CD14-positive monocyte (primary cell): ENCODE results near the gene BCAN. TPM values are rescaled to one million over a fixed set of nuclear protein-coding genes. Genes with fewer than 3 reads are reported as not detected.

ENCODE experiments used
- DNase-seq, 3 donors: peaks; one replicate each; pipeline ENCODE4 v3.0.0-alpha.2; 2011 to 2022
- H2AFZ ChIP-seq: 2 replicates; pipeline ENCODE4 v1.6.0; 2012; ENCODE audit warnings: mild to moderate bottlenecking, low read depth, low read length, inconsistent platforms; ENCODE audit not compliant: insufficient read depth, poor library complexity, severe bottlenecking
- H3K27ac ChIP-seq, 2 donors: 1 replicate in 1 of 2; 2 replicates in 1 of 2; pipeline ENCODE4 v1.5.1; 2012 to 2013; ENCODE audit warnings: low read length in 2 of 2, control low read depth in 1 of 2, inconsistent platforms in 1 of 2, low read depth in 1 of 2, mild to moderate bottlenecking in 1 of 2
- H3K27me3 ChIP-seq, 2 donors: one replicate each; pipeline versions ENCODE4 v1.6.0 to v1.6.1; 2011 to 2013; ENCODE audit warnings: low read length in 2 of 2; ENCODE audit not compliant: control insufficient read depth in 2 of 2, insufficient read depth in 2 of 2
- H3K36me3 ChIP-seq, 2 donors: replicated peaks in 1 of 2; 1 replicate in 1 of 2; 2 replicates in 1 of 2; pipeline versions ENCODE4 v1.5.1 to v1.6.1; 2012 to 2013; ENCODE audit warnings: low read length in 2 of 2, control low read depth in 1 of 2, inconsistent platforms in 1 of 2, mild to moderate bottlenecking in 1 of 2; ENCODE audit not compliant: insufficient read depth in 2 of 2, control insufficient read depth in 1 of 2
- H3K4me1 ChIP-seq, 2 donors: 1 replicate in 1 of 2; 2 replicates in 1 of 2; pipeline versions ENCODE4 v1.5.1 to v1.6.1; 2012 to 2013; ENCODE audit warnings: low read length in 2 of 2, control low read depth in 1 of 2, inconsistent platforms in 1 of 2, mild to moderate bottlenecking in 1 of 2, moderate library complexity in 1 of 2; ENCODE audit not compliant: insufficient read depth in 2 of 2, control insufficient read depth in 1 of 2
- H3K4me2 ChIP-seq: replicated peaks from 2 replicates; pipeline ENCODE3; 2012; ENCODE audit warnings: low read length, moderate library complexity, mild to moderate bottlenecking; ENCODE audit not compliant: poor library complexity, severe bottlenecking; ENCODE audit errors: extremely low read depth
- H3K4me3 ChIP-seq, 3 experiments: fragments of 200-600 bp in 1 of 3; sonication (generic) in 1 of 3; replicated peaks in 1 of 3; 1 replicate in 2 of 3; 2 replicates in 1 of 3; pipeline ENCODE4 v1.5.1; 2011 to 2013; ENCODE audit warnings: low read length in 3 of 3, mild to moderate bottlenecking in 3 of 3, control low read depth in 2 of 3, low read depth in 2 of 3, inconsistent platforms in 1 of 3, moderate library complexity in 1 of 3
- H3K79me2 ChIP-seq: 2 replicates; pipeline ENCODE4 v1.6.0; 2012; ENCODE audit warnings: mild to moderate bottlenecking, control low read depth, inconsistent platforms, low read length, moderate library complexity; ENCODE audit not compliant: insufficient read depth
- H3K9ac ChIP-seq: 2 replicates; pipeline ENCODE4 v1.6.0; 2017; ENCODE audit warnings: low read length, mild to moderate bottlenecking; ENCODE audit not compliant: insufficient read depth, poor library complexity, severe bottlenecking
- H3K9me3 ChIP-seq, 2 donors: replicated peaks in 1 of 2; 1 replicate in 1 of 2; 2 replicates in 1 of 2; pipeline versions ENCODE4 v1.5.1 to v1.6.1; 2012 to 2013; ENCODE audit warnings: low read length in 2 of 2, control low read depth in 1 of 2; ENCODE audit not compliant: control insufficient read depth in 1 of 2, insufficient read depth in 1 of 2
- H4K20me1 ChIP-seq: 2 replicates; pipeline ENCODE4 v1.6.0; 2012; ENCODE audit warnings: mild to moderate bottlenecking, low read length, control low read depth, moderate library complexity; ENCODE audit not compliant: insufficient read depth
- H3K27ac Mint-ChIP-seq, 7 donors: one replicate each; pipeline ENCODE4 v1.8.0; 2020; ENCODE audit warnings: mild to moderate bottlenecking in 7 of 7, mixed read lengths in 7 of 7, moderate library complexity in 6 of 7, inconsistent platforms in 2 of 7
- H3K27me3 Mint-ChIP-seq, 3 donors: one replicate each; pipeline ENCODE4 v1.8.0; 2021 to 2022; ENCODE audit warnings: low read depth in 3 of 3, mild to moderate bottlenecking in 3 of 3, mixed read lengths in 3 of 3, moderate library complexity in 3 of 3, inconsistent platforms in 1 of 3
- H3K36me3 Mint-ChIP-seq, 2 donors: one replicate each; pipeline ENCODE4 v1.8.0; 2020; ENCODE audit warnings: mixed read lengths in 2 of 2, inconsistent platforms in 1 of 2, mild to moderate bottlenecking in 1 of 2
- H3K4me1 Mint-ChIP-seq: one replicate; pipeline ENCODE4 v1.8.0; 2020; ENCODE audit warnings: mild to moderate bottlenecking, mixed read lengths
- H3K4me3 Mint-ChIP-seq, 2 donors: one replicate each; pipeline ENCODE4 v1.8.0; 2020; ENCODE audit warnings: mild to moderate bottlenecking in 2 of 2, mixed read lengths in 2 of 2, moderate library complexity in 1 of 2
- H3K9me3 Mint-ChIP-seq, 7 donors: one replicate each; pipeline ENCODE4 v1.8.0; 2020 to 2022; ENCODE audit warnings: mixed read lengths in 7 of 7, mild to moderate bottlenecking in 6 of 7, moderate library complexity in 6 of 7, inconsistent platforms in 2 of 7
- CTCF ChIP-seq: fragments of 200-600 bp; IDR thresholded peaks from one replicate; pipeline ENCODE4 v1.8.0; 2022; ENCODE audit warnings: antibody characterized with exemption, mild to moderate bottlenecking
- WGBS: methylation state at CpG from one replicate; pipeline ENCODE4 v1.1.5; 2013; ENCODE audit warnings: missing lambda C conversion rate; ENCODE audit not compliant: insufficient coverage; 5-methylcytosine and 5-hydroxymethylcytosine counted together
- intact Hi-C, 2 donors: fragments of 100-400 bp; cut with micrococcal nuclease; formaldehyde crosslinking; loops; one replicate each; pipeline versions ENCODE4 v1.15.0 to v1.15.1; 2023
- polyA plus RNA-seq, 3 donors: library from polyadenylated mRNA; depleted of rRNA in 1 of 3; unstranded in 2 of 3; stranded (reverse) in 1 of 3; fragments of 300-500 nt in 2 of 3; fragments of >200 nt in 1 of 3; fragmentation: Illumina TruSeq in 2 of 3; gene quantifications; 1 replicate in 2 of 3; 2 replicates in 1 of 3; pipeline ENCODE4 v1.2.3, GENCODE V29; 2012 to 2021

Gene BCAN
- polyA plus RNA-seq, 3 donors: not detected

- Histone ChIP-seq H3K36me3 (no peaks in the 10 kb centered on the region), H3K4me1 (peaks cover 2 to 10% of the 10 kb centered on the region in 2 donors), H2AFZ (no peak overlapping the region), H3K27ac (no peak overlapping the region), H3K79me2 (no peaks in the 10 kb centered on the region), H3K9ac (no peak overlapping the region), H4K20me1 (no peaks in the 10 kb centered on the region), H3K4me3 (no peak overlapping the region), H3K4me2 (no peak overlapping the region), H3K27me3 (peaks cover 33 to 61% of the 10 kb centered on the region in 2 donors), H3K9me3 (peaks cover 0 to 11% of the 10 kb centered on the region in 2 donors)
- 59% methylated on average over 6 of the region's 10 CpGs for WGBS
- H3K36me3 Mint-ChIP-seq: peaks cover 0 to 2% of the 10 kb centered on the region in 2 donors
- H3K27ac Mint-ChIP-seq: no peak overlapping the region
- H3K4me1 Mint-ChIP-seq: peaks cover 24% of the 10 kb centered on the region
- H3K27me3 Mint-ChIP-seq: peaks cover 61 to 78% (median 73%) of the 10 kb centered on the region in 3 donors
- intact Hi-C loops: loop anchor here (10.0 kb wide), 2 partner anchors 164 to 194 kb away; partner anchors contain the start of gene INSRR (in 1 of the 2)
- peak overlapping the region in 1 of 2 donors; percentile 76 for H3K4me3 Mint-ChIP-seq
- no peak for TF ChIP-seq CTCF
- no peak for DNase-seq
- H3K9me3 Mint-ChIP-seq: peaks cover 0 to 15% (median 7%) of the 10 kb centered on the region in 7 donors
Measured at GRCh38 chr1:156691191-156691590, 49.3 kb downstream of the BCAN start.

GRCh38 chr1:156691665-156692440 is 49.9 kb downstream of the BCAN start:
- H3K4me1 ChIP-seq: peaks cover 2 to 10% of the 10 kb centered on the region in 2 donors
- TF ChIP-seq CTCF: no peak
- H3K4me3 ChIP-seq: no peak overlapping the region
- no peaks in the 10 kb centered on the region for H3K36me3 ChIP-seq
- peaks cover 24% of the 10 kb centered on the region for H3K4me1 Mint-ChIP-seq
- H3K9me3 Mint-ChIP-seq: peaks cover 0 to 15% (median 7%) of the 10 kb centered on the region in 7 donors
- H3K27me3 ChIP-seq: peaks cover 33 to 61% of the 10 kb centered on the region in 2 donors
- peaks cover 0 to 2% of the 10 kb centered on the region in 2 donors for H3K36me3 Mint-ChIP-seq
- peak overlapping the region; percentile 4 for H3K9ac ChIP-seq
- H3K9me3 ChIP-seq: peaks cover 0 to 11% of the 10 kb centered on the region in 2 donors
- intact Hi-C loops: loop anchor here (10.0 kb wide), 2 partner anchors 163 to 193 kb away; partner anchors contain the start of gene INSRR (in 1 of the 2)
- peak overlapping the region in 1 of 7 donors; percentile 62 for H3K27ac Mint-ChIP-seq
- peak overlapping the region in 1 of 2 donors; percentile 76 for H3K4me3 Mint-ChIP-seq
- WGBS: 15% methylated on average over 20 of the region's 20 CpGs
- H4K20me1 ChIP-seq: no peaks in the 10 kb centered on the region
- DNase-seq: peak in 1 of 3 donors; percentile 20
- no peak overlapping the region for H2AFZ ChIP-seq
- no peak overlapping the region for H3K4me2 ChIP-seq
- H3K79me2 ChIP-seq: no peaks in the 10 kb centered on the region
- no peak overlapping the region for H3K27ac ChIP-seq
- peaks cover 65 to 77% (median 77%) of the 10 kb centered on the region in 3 donors for H3K27me3 Mint-ChIP-seq
